HG02870 (cell line): ENCODE data around the gene SCN5A.
A peak's percentile ranks its signal among the peaks of the same experiment; 100 is the strongest.

Experiments
- ATAC-seq: cut with Tn5 transposase; IDR thresholded peaks from one replicate; pipeline ENCODE4 v1.9.1; 2021; ENCODE audit warnings: mild to moderate bottlenecking, moderate library complexity; ENCODE audit not compliant: unreplicated experiment

SCN5A gene

GRCh38 chr3:38649500-38650247, at the start of gene SCN5A:
Gene SCN5A, minus strand, starts transcription at chr3:38649687. Its CDS starts 16,380 bp downstream, at chr3:38633307.
- ATAC-seq: peak; percentile 58

GRCh38 chr3:38698760-38699159, 49.3 kb upstream of the SCN5A start:
- no peak for ATAC-seq

- no peak for ATAC-seq
Observed at GRCh38 chr3:38698061-38698460, 48.6 kb upstream of the SCN5A start.

- ATAC-seq: no peak
Observed at GRCh38 chr3:38696034-38696433, 46.5 kb upstream of the SCN5A start.

- ATAC-seq: no peak
Observed at GRCh38 chr3:38690185-38690584, 40.7 kb upstream of the SCN5A start.

- ATAC-seq: no peak
Observed at GRCh38 chr3:38689774-38690173, 40.3 kb upstream of the SCN5A start.

- no peak for ATAC-seq
Observed at GRCh38 chr3:38689346-38689745, 39.9 kb upstream of the SCN5A start.

GRCh38 chr3:38687321-38687720, 37.8 kb upstream of the SCN5A start:
- no peak for ATAC-seq

- ATAC-seq: no peak
Observed at GRCh38 chr3:38684546-38684945, 35.1 kb upstream of the SCN5A start.

- no peak for ATAC-seq
Observed at GRCh38 chr3:38669668-38670067, 20.2 kb upstream of the SCN5A start.

GRCh38 chr3:38662544-38662943, 13.1 kb upstream of the SCN5A start:
- no peak for ATAC-seq

- no peak for ATAC-seq
Observed at GRCh38 chr3:38658841-38659240, 9.4 kb upstream of the SCN5A start.

- no peak for ATAC-seq
Observed at GRCh38 chr3:38657369-38657768, 7.9 kb upstream of the SCN5A start.

GRCh38 chr3:38655708-38656300, 6.3 kb upstream of the SCN5A start:
- no peak for ATAC-seq

- no peak for ATAC-seq
Observed at GRCh38 chr3:38653685-38654537, 4.4 kb upstream of the SCN5A start.

- ATAC-seq: no peak
Observed at GRCh38 chr3:38652934-38653333, 3.4 kb upstream of the SCN5A start.

GRCh38 chr3:38651153-38651789, 1.8 kb upstream of the SCN5A start:
- ATAC-seq: peak; percentile 56

- ATAC-seq: no peak
Observed at GRCh38 chr3:38650248-38650951, 913 bp upstream of the SCN5A start.

- peak; percentile 14 for ATAC-seq
Observed at GRCh38 chr3:38648659-38649499, 608 bp downstream of the SCN5A start.
